Stimulated activated CD4-positive, alpha-beta T cell treated with anti-CD3 and anti-CD28 coated beads, TNF-alpha, amount 100 ng/mL, for 24 hours (primary cell): ENCODE results near the gene TGM5.
"Not testable (repeated sequence)": the region's sequence is repeated elsewhere in the genome, so short reads cannot be mapped to it uniquely, and the experiment has no call there.

Experiments used
- DNase-seq, 3 experiments: peaks; one replicate each; pipeline ENCODE4 v3.0.0-alpha.2; 2020; ENCODE audit warnings: low read depth in 3 of 3

Gene TGM5

DNA sequence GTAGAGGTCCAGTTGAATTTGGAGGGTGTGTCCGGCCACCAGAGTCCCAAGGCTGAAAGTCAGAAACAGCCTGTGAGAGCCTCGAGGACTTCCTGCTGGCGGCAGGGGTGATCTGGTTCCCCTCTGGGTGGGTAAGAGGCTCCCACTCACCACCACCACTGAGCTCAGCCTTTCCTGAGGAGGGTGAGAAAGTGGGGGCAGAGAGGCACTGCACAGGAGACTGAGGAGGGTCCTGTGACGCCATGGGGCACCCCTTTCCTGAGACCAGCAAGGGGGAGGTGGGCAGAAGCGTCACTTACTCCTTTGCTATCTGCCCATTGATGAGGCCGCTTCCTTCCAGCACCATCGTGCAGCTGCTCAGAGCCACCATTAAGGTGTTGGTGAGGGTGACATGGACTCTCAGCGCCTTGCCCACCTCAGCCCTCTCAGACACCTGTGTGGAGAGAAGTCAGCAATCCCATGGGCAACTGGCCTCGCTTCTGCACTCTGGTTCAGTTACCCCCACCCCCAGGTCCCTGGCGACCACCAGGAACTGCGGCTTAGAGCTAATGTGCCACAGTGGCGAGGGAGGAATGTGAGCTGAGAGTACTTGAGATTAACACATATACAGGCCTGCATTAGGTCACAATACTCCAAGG, 10.0 kb upstream of the TGM5 start:
- no peak for DNase-seq

DNA sequence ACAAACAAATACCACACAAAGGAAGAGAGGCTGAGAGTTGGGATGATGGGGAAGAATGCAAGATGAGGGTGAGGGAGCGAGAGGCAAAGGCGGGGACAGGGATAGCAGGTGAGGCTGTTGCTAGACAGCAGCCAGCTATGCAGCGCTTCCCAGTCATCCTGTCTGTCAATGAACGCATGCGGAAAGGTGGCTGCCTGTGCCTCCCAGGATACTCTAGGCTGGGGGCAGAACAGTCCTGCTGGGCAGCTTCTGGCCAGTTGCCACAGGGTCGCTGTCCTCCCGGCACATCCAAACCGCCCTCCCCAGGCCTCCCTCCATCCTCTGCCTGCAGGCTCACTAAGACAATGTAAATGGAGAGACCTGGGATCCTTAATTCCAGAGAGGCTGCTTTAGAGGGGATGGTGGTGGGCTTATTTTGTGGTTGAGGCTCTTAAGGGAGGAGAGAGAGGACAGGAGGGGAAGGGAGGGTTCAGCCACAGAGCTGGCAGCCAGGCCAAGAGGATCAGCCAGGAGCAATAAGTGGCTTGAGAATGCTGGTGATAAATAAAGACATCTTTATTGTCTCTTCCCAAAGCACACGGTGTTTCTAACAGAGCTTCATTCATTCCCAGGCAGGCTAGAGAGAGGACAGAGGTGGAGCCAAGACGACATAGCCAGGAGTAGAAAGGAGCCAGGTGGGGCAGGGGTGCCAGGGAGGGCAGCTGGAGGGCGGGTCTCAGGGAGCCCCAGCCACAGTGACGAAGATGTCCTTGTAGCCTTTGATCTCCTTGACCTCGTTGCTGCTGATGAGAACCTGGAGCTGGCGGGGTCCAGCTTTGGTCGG, 9.2 kb upstream of the TGM5 start:
- DNase-seq: no peak

DNA sequence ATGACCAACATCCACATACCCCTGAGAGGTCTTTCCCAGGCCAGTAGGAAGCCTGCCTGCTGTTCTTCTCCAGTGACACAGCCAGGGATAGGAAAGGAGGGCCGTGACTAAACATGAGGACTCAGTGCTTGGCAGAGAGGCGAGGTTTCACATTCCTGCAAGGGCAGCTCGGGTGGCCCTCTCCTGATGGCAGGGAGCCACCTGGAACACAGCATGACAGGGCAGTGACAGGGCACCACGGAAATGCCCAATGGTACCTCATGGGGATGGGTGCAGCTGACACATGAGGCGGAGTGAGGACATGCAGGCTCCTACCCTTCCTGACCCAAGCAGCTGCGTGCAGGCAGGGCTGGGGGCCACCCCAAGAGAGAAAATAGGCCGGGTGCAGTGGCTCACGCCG, 7.4 kb upstream of the TGM5 start:
- DNase-seq: no peak

DNA sequence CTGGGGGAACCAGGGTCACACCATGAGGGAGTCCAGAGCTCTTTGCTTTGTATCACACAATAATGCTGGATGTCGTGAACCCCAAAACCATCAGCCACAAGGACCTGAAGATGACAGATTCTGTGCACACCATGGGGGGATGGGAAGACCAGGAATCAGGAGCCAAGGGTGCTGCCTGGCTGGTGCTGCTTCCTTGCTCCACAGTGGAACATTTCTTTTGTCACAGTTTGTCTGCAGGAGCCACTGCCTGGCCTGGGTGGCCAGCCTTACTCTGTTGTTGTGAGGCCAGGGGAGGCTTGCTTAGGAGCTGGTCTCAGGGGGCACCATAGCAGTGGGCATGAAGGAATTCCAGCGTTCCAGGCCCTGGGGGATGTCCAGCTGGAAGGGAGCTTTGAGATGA, 6.5 kb upstream of the TGM5 start:
- no peak for DNase-seq

DNA sequence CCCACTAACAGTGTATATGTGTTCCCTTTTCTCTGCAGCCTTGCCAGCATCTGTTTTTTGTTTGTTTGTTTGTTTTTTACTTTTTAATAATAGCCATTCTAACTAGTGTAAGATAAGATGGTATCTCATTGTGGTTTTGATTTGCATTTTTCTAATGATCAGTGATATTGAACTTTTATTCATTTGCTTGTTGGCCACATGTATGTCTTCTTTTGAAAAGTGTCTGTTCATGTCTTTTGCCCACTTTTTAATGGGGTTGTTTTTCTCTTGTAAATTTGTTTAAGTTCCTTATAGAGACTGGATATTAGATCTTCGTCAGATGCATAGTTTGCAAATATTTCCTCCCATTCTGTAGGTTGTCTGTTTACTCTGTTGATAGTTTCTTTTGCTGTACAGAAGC, 5.2 kb upstream of the TGM5 start:
- not testable (repeated sequence) for DNase-seq

DNA sequence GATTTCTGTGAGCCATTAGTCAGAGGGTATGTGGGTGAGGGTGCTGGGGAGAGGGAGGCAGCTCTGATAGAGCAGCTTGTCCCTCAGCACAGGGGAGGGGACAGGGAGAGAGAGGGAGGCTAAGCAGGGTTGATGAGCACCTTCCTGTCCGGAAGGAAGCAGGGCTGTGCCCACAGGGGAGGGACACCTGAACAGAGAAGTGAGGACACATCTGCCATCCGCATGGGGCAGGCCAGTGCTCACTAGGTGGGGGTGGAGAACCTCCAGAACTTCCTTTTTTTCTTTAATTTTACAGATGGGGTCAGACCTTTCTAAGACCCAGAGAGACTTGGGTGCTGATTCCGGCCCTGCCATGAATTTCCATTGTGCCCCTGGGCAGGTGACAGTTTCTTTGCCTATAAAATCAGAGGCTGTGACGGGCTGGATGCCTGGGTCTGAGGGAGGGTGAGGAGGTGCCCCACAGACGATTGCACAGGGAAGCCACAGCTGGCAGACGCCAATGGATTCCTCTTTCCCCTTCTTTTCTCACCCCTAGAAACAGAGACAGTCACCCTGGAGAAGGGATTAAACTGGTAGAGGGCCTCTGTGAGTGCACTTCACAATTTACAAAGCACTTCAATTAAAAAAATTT, 4.1 kb upstream of the TGM5 start:
- no peak for DNase-seq

DNA sequence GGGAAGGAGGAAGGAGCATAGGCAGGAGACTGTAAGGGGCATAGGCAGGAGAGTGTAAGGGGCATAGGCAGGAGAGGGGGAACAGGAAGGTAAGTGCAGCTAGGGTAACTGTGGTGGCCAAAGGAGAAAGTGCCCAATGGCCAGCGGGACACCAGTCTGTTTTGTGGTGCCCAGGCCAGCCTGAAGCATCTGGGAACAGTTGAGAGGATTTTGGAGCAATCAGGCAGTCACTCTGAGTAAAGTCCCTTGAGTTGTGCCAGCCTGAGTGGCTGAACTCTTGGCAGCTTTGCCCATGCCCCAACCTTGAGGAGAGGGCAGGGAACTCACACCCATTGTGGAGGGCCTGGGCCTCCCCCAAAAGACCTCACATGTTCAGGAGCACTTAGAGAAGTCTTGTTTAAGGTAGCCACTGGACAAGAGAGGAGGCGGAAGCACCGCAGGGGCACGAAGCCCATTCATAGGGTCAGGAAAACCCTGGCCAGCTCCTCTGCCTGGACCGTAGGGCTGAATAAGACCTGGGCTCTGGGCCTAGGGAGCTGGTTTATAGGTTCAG, 3.5 kb upstream of the TGM5 start:
- DNase-seq: no peak

DNA sequence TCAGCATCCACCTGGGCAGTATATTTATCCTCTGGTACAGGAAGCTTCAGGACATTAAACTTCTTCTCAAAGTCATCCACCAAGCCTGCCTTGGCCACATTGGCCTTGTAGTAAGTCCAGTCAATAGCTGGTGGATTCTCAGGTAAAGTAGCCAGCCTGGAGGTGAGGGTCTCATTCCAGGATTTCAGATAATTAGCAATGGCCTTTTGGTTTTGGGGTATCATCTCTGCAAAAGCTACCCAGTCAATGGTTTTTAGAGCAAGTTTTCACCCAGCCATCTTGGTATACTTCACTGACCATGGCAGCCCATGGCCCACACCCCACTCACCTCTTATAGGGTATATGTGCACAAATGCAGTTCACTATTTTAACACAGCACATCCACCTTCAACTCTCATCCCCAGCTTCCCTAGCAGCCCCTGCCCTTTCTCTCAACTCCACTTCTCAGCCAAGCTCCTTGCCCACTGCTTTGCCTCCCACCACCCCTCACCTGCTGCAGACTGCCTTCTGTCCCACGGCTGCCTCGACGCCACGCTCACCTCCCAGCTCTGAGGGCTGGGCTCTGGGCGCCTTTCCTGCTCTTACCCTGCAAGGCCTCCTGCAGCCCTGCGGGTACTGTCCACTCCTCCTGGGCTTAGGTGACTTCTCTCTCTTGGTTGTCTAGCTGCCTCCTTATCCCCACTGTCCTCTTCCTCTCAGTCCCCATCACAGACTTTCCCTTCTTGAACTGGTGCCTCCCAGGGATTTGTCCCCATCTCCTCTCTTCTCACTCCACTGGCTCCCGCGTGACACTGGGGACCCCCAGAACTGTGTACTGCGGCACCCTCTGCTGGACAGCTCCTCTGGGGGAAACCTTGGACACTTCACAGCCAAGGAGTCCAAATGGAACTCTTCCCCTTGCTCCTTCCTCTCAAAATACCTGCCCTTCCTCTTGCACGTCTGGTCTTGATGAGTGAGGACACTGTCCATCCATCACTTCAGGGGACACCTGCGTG, 1.7 kb upstream of the TGM5 start:
- DNase-seq: no peak

DNA sequence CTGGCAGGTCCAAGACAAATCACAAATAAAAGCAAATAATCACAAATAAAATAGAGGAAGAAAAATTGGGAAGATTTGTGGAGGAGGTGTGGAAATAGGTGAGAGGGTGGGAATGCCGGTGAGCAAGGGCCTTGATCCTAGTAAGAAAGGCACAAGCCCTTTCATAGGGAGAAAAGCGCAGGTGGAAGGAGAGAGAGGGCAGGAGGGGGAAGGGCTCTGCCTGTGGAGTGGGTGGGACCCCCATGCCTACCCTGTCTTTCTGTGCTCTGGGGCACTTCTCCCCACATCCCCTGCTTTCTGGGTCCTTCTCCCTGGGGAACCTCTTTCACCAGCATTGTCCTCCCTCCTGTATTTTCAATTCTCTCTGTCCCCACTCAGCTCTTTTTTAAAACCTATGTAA, 711 bp upstream of the TGM5 start:
- DNase-seq: no peak

DNA sequence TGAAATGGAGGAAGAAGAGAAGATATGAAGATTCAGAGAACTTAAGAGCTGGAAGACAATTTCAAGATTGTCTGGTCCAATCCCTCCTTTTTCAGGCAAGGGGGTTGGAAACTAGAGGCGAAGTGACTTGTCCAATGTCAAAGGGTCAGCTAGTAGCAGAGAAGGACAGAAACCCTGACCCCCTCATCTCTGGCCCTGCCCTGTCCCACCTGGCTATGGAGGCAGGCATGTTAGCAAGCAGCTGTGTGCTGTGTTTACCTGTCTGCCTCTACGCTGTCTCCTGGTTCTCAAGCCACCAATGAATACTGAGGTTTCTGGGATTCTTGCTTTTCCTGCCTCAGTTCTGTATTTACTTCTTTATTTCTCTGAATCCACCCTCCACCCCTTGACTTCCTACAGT, 342 bp downstream of the TGM5 start:
- no peak for DNase-seq

DNA sequence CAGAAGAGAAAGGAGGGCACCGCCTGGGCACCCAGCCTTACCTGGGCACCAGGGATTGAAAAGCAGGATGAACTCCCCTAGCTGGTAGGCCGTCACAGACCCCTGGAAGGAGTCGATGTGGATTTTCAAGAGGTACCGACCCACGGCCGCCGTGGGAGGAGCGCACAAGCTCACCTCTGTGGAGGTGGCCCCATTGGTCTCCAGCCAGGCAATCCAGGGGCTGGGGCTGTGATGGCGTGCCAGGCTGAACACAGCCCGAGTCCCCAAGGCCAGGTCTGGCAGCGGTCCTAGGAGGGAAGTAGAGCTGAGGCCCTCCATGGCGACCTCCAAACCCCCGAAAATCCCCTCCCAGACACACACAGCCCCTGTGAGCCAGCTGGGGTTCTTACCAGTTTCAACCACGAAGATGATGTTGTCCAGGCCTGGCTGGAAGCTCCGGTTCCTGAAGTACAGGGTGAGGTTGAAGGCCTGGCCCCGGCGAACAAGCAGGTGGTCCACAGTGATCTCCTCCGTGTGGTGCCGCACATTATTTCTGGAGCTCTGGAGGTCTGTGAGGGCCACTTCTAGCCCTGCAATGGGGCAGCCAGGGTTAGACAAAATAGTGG, 6.6 kb downstream of the TGM5 start:
- no peak for DNase-seq

DNA sequence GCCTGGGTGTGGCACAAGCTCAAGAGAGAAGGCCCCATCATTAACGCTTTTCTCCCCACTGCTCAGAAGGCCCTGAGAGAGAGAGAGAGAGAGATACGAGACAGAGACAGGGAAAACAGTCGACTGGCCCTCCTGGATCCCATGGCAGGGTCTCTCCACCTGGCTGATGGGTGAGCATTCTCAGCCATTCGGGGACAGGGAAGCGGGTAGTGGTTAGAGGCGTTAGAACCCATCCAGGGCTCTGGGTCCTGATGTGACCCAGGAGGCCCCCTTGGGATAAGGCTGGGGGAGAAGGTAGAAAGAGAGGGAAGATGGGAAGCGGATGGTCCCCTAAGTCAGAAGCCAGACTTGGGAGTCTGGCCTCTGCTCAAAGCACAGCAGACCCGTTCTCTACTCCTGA, 7.9 kb downstream of the TGM5 start:
- no peak for DNase-seq

DNA sequence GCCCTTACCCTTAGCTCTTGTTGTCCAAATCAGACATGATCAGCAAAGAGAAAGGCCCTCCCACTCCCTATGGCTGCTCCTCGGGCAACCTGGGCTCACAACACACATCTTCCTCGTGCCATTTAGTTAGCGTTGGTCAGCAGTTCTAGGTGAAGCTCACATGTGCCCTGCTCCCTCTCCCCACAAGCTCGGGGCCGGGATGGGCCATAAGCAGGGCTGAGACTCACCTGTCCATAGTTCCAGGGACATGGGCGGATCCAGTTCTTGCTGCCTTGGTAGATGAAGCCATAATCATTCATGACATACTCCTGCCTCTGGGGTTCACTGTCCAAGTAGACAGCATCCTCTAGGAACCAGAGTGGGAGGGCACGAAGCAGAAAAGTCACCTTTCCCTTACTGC, 10.4 kb downstream of the TGM5 start:
- DNase-seq: no peak

DNA sequence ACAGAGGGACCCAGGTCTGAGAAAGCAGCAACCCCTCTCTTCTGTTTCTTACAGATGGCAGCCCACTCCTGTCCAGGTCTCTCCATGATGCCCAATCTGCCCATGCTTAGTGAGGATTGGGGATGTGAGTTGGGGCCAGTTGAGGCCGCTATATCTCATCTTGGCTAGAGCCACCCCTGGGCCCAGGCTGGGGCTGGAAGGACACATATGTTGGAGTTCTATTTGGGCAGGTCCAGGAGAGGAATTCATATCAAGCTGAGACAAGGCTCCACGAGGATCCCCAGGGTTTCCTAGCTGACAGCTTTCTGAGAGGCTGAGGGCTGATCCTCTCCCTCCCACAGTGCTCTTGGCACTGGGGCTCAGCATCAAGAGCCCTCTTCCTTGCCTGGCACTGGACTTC, 11.4 kb downstream of the TGM5 start:
- DNase-seq: no peak

DNA sequence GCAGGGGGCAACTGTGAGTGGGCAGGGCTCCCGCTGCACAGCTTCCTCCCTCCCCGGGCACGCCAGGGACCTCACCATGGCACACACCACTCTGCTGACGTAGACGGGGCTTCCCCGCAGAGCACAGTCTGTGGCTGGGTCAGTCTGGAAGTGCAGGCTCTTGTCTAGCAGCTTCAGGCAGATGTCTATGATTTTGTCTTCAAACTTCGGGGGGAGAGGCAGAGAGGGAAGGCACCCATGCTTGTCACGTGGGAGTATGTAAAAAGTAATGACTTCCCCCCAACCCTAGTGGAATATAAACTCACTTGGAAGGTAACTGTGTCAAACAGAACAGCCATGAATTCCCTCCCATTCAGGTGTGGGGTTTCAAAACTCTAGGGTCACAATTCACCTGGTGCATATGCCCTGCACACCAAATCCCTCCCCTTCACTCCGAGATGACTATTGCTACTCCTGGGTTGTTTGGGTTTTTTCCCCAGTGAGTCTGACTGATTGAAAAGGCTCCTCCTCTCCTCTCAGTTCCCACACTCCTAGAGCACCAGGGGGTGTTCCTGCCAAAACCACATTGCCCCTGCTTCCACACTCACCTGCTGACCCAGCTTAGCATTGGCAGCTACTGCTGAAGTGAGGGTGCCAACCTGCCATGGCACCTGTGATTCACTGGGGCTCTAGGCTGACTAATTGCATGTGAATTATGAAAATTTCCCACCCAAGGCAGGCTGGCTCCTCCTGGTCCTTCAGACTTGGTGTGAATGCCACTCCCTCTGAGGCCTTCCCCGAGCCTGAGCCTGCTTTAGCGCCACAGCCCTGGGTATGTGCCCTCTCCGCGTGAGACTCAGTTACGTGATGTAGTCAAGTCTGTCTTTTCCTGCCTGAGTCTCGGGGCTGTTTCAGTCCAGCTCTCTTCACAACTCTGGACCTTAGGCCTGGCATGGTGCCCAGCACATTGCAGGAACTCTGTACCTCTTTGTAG, 13.0 kb downstream of the TGM5 start:
- DNase-seq: no peak

DNA sequence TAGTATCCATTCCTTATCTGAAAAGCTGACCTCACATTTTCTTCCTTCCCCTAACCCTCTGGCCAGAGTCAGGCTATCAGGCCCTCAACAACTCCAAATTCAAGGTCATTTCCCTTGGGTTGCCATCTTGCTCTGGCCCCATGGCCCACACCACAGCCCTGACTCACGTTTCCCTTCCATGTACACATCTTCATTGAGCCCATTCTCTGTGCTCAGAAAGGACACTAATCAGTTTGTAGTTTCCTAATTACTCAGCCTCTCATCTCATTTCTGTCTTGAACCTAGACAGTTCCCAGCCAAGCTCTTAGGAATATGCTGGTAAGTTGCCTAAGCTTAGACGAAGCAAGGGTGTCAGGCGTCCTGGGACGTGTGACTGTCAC, 14.9 kb downstream of the TGM5 start:
- DNase-seq: no peak

DNA sequence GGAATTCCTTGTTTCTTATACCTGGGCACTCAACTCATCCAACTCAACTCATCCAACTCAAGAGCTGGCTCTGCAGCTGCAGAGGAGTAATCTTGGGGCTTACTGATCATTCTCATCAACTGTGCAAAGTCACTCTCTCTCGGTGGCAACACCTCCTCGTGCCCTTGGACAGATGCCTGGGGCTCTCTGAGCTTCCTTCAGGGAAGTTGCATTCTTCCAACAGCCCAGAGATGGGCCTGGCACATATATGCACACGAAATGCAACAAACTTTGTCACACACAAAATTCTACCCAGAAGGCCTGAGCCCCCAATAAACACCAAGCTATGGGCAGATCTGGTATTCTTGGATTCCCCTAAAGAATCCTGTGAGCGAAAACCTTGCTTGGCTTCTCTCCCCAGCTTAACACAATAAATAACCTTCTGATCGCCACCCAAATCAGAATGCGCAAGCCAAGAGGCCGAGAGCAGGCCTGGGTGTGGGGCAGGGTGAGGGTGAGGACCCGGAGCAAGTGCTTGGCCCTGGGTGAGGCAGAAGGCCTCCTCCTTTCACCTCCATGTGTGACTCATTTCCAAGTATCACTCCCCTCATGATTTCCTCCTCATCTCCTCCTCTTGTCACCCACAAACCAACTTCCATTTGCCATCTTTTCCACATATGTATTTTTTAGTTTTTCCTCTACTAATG, 15.4 kb downstream of the TGM5 start:
- DNase-seq: no peak

DNA sequence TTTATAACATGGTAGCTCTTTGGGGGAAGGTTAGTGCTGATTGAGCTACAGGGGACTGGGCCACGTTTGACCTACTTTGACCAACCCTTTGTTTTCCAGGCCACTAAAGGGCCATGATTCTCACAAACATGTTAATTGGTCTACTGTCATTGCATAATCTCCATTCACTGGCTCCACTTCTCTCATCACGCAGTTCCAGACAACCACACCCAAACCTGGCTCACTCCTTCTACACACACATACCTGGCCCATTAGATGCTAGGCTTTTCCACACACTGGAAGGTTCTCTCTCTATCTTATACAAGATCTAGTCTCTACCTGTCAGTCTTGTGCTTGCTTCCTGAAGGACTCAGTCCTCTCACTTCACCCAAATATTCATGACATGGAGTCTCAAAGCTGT, 15.9 kb downstream of the TGM5 start:
- no peak for DNase-seq

DNA sequence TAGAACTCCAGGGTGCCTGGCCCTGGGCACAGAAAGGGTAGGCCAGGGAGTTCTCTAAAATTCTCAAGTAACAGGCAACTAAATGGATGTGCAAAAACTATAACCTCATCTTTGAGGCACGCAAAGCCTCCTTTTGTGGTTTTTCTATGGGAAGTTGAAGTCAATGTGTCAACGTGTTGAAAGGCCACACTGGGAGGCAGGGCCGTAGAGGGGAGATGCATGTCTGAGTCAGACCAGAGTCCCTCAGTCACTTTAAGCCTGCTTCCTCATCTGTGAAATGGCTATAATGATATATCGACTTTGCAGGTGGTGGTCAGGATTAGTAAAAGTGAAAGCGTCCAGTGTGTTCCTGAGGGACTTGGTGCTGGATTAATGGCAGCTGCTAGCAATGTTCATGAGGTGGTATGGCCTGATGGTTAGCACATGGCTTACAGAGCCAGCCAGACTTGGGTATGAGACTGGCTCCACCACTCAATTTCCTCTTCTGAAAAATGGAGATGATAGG, 17.0 kb downstream of the TGM5 start:
- no peak for DNase-seq
